Choroid plexus epithelial cell (primary cell): ENCODE measurements around the gene PIGC.

Experiments used
- DNase-seq: peaks from one replicate; pipeline ENCODE4 v3.0.0-alpha.2; 2010; ENCODE audit warnings: low read depth
- H3K4me3 ChIP-seq: 2 replicates; pipeline ENCODE4 v1.5.1; 2011; ENCODE audit warnings: low read depth, mild to moderate bottlenecking, control low read depth, low read length, moderate library complexity
- CTCF ChIP-seq: conservative IDR thresholded peaks from 2 replicates; pipeline ENCODE4 v1.5.1; 2011; ENCODE audit warnings: low read depth, mild to moderate bottlenecking, control low read depth, inconsistent platforms, low read length, moderate library complexity

PIGC gene

DNA sequence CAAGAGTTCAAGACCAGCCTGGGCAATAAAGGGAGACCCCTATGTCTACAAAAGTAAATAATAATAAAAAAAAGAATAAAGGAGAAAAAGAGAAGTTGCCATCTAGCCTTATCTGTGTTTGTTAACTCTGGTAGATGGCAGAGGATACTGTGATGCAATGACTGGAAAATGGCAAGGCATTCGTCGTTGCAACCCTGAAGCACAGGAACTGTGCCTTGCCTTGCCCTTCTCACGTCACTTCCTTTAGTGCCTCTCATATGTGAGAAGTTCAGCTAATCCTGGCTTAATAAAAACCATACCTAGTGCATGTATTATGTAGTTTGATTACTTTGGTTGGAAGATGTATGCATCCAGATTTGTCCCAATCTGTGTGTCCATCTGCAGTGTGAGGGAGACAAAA lies 25.8 kb upstream of the PIGC start:
- no peak for DNase-seq
- TF ChIP-seq CTCF: no peak
- H3K4me3 ChIP-seq: no peak overlapping the region

DNA sequence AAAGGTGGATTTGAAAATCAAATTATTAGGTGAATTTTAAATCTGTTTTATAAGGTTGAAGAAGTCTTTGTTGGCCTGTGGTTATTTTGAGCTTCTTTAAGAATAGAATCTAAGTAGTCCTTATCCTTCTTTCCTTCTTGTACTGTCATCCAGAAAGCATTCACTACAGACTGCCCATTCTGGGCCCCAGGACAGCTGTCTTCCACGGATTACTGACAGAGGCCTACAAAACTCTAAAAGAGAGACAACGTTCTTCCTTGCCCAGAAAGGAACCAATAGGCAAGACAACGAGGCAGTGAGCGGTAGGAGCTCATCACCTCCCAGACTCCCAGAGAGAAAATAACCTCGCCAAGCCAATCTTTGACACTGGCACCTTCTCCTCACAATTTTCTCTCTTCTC lies 24.4 kb upstream of the PIGC start:
- no peak for TF ChIP-seq CTCF
- no peak overlapping the region for H3K4me3 ChIP-seq
- DNase-seq: no peak

GRCh38 chr1:172467446-172467845 lies 23.6 kb upstream of the PIGC start:
- H3K4me3 ChIP-seq: no peak overlapping the region
- DNase-seq: no peak
- TF ChIP-seq CTCF: no peak

DNA sequence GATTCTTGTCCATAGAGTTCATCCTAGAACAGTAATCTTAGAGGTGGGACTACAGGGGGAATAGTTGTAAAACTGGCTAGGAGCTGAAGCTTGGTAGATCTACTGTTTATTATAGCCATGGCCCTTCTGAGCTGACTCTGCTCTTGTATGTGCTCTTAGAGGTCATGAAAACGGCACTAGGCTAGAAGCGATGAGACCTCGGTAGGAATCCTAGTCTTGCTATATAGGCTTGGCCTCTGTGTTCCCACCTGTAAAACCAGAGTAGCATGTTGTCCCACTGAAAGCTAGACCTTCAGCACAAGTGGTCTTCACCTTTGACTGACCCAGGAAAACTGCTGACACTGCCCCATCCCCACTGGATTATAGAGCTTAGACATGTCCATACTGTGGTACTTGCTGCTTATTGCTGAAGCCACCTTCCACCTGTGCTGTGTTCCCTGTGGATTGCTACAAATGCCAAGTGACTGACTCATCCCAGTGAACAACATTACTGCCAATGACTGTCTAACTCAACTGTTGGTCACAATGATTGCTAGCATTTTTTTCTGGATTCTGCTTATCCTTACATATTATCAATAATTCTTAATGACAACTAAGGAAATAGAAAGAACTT lies 23.0 kb upstream of the PIGC start:
- peak; percentile 10 for DNase-seq
- H3K4me3 ChIP-seq: no peak overlapping the region
- no peak for TF ChIP-seq CTCF

DNA sequence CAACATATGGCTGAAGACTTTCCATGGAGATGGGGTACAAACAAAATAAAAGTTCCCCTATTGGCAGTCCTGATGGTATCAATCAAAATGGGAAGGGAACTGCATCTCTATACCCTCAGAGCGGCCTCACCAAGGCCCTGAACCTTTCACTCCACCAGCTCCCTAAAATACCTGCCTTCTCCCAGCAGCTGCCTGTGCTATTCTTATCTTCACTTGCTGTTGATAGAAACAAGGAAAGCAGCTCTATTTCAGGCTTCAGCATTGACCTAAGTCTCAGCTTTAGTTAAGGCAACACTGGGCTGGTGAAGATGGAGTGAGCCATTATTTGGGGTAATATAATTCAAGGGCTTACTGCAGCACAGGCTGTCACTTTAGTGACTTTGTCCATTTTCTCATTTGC lies 21.7 kb upstream of the PIGC start:
- H3K4me3 ChIP-seq: no peak overlapping the region
- no peak for DNase-seq
- TF ChIP-seq CTCF: no peak

- TF ChIP-seq CTCF: no peak
- H3K4me3 ChIP-seq: no peak overlapping the region
- DNase-seq: no peak
Measured at GRCh38 chr1:172460887-172461315, 17.0 kb upstream of the PIGC start.

GRCh38 chr1:172460177-172460576 lies 16.3 kb upstream of the PIGC start:
- no peak overlapping the region for H3K4me3 ChIP-seq
- TF ChIP-seq CTCF: no peak
- DNase-seq: peak; percentile 8
